CD4-positive, alpha-beta T cell (primary cell): ENCODE results near the gene FRAT1. TPM values are rescaled to one million over a fixed set of nuclear protein-coding genes. Genes with fewer than 3 reads are reported as not detected.

Experiments used
- ATAC-seq: fragments of 200-7000 bp; cut with Tn5 transposase; one replicate; pipeline ENCODE4 v1.10.0; 2022; ENCODE audit warnings: mild to moderate bottlenecking; ENCODE audit not compliant: poor library complexity
- CTCF ChIA-PET: fragments of 350-600 bp; sonication (Branson Sonifier 250); formaldehyde crosslinking; loops from one replicate; lab custom pipeline; 2021; ENCODE audit warnings: antibody characterized with exemption, inconsistent platforms; lab: Charles Lee
- POLR2A ChIA-PET: fragments of 350-600 bp; sonication (Branson Sonifier 250); formaldehyde crosslinking; loops from one replicate; lab custom pipeline; 2021; ENCODE audit warnings: antibody characterized with exemption, inconsistent platforms; lab: Charles Lee
- DNase-seq, 14 experiments: peaks; one replicate each; pipeline ENCODE4 v3.0.0-alpha.2; 2013 to 2020; ENCODE audit warnings: mixed read lengths in 2 of 14
- H3K27ac ChIP-seq, 2 donors: one replicate each; pipeline versions ENCODE4 v1.5.1 to v1.7.0; 2013; ENCODE audit warnings: low read length in 2 of 2, low read depth in 1 of 2, mild to moderate bottlenecking in 1 of 2
- H3K27me3 ChIP-seq, 2 experiments: 1 replicate in 1 of 2; 2 replicates in 1 of 2; pipeline versions ENCODE4 v1.6.1 to v1.7.0; 2013; ENCODE audit warnings: low read length in 2 of 2, control low read depth in 1 of 2, mild to moderate bottlenecking in 1 of 2, moderate library complexity in 1 of 2; ENCODE audit not compliant: insufficient read depth in 2 of 2, control insufficient read depth in 1 of 2
- H3K36me3 ChIP-seq: one replicate; pipeline ENCODE4 v1.6.1; 2013; ENCODE audit warnings: low read length, control low read depth; ENCODE audit not compliant: insufficient read depth
- H3K4me1 ChIP-seq: one replicate; pipeline ENCODE4 v1.6.1; 2013; ENCODE audit warnings: low read length, control low read depth; ENCODE audit not compliant: insufficient read depth
- H3K4me3 ChIP-seq: one replicate; pipeline ENCODE4 v1.5.1; 2013; ENCODE audit warnings: mild to moderate bottlenecking, low read length, moderate library complexity
- H3K9me3 ChIP-seq, 2 experiments: 1 replicate in 1 of 2; 2 replicates in 1 of 2; pipeline versions ENCODE4 v1.6.1 to v1.7.0; 2013; ENCODE audit warnings: low read length in 2 of 2, mild to moderate bottlenecking in 2 of 2, control low read depth in 1 of 2, moderate library complexity in 1 of 2; ENCODE audit not compliant: control insufficient read depth in 1 of 2, insufficient read depth in 1 of 2
- H3K27ac Mint-ChIP-seq: one replicate; pipeline ENCODE4 v1.8.0; 2020; ENCODE audit warnings: mixed read lengths
- H3K27me3 Mint-ChIP-seq: one replicate; pipeline ENCODE4 v1.8.0; 2021; ENCODE audit warnings: mixed read lengths
- H3K36me3 Mint-ChIP-seq: one replicate; pipeline ENCODE4 v1.8.0; 2021; ENCODE audit warnings: low read depth, mixed read lengths
- H3K4me1 Mint-ChIP-seq: one replicate; pipeline ENCODE4 v1.8.0; 2021; ENCODE audit warnings: low read depth, mixed read lengths
- H3K4me3 Mint-ChIP-seq: one replicate; pipeline ENCODE4 v1.8.0; 2020; ENCODE audit warnings: mild to moderate bottlenecking, mixed read lengths
- H3K9me3 Mint-ChIP-seq: one replicate; pipeline ENCODE4 v1.8.0; 2020; ENCODE audit warnings: mixed read lengths
- intact Hi-C, 2 experiments: fragments of 100-400 bp; cut with DNase I in 1 of 2; cut with micrococcal nuclease in 1 of 2; formaldehyde crosslinking; loops; one replicate each; pipeline versions ENCODE4 v1.15.1 to v1.9.0; 2023 to 2025; cut with DNase I, micrococcal nuclease
- total RNA-seq, 174 experiments: library from RNA in 2 of 174; stranded (reverse) in 2 of 174; gene quantifications; one replicate each; pipeline ENCODE4 v1.2.3 and lab custom pipeline; 2021 to 2026
- TF ChIP-seq, protein P1 (sequence below): fragments of 200-600 bp; IDR thresholded peaks from one replicate; pipeline ENCODE4 v1.8.0; 2022; ENCODE audit warnings: antibody characterized with exemption, mild to moderate bottlenecking

Gene FRAT1
- total RNA-seq, 2 experiments from 2014 or later, result 45.2 to 45.5 TPM

DNA sequence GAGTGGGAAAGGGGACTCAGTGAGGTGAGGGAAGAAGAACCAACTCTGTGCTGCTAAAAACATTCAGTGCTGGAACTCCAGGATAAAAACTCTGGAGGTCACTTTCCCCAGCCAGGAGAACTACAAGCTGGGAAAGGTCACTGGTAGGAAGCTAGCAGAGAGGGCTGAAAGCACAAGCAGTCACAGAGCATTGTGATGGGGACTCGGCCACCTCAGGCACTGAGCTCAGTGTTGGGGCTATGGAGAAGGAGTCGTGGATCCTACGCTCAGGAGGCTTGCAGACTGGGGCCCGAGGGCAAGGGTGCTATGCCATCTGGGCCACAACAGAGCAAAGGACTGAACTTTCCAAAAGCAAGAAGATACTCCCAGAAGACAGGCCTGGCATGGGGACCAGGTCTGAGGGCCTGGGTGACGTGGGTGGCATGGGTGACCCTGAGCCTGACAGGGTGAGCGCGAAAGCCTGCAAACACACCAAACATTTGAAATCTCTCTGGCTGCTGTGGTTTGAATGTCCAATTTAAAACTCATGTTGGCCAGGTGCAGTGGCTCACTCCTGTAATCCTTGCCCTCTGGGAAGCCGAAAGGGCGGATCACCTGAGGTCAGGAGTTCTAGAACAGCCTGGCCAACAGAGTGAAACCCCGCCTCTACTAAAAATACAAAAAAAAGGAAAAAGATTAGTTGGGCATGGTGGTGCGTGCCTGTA is 16.8 kb upstream of the FRAT1 start:
- Mint-ChIP-seq H3K4me1 (no peaks in the 10 kb centered on the region), H3K4me3 (no peak overlapping the region), H3K9me3 (no peaks in the 10 kb centered on the region), H3K27me3 (peaks cover 4% of the 10 kb centered on the region), H3K36me3 (no peaks in the 10 kb centered on the region), H3K27ac (no peak overlapping the region)
- CTCF ChIA-PET, result no interaction called here
- POLR2A ChIA-PET, result interaction anchor here (1.5 kb wide), 1 partner anchor 16 kb away, joined by 4 read pairs; the partner anchor contains the start of gene FRAT1
- DNase-seq (no peak), ATAC-seq (no peak)
- TF ChIP-seq, protein P1, sequence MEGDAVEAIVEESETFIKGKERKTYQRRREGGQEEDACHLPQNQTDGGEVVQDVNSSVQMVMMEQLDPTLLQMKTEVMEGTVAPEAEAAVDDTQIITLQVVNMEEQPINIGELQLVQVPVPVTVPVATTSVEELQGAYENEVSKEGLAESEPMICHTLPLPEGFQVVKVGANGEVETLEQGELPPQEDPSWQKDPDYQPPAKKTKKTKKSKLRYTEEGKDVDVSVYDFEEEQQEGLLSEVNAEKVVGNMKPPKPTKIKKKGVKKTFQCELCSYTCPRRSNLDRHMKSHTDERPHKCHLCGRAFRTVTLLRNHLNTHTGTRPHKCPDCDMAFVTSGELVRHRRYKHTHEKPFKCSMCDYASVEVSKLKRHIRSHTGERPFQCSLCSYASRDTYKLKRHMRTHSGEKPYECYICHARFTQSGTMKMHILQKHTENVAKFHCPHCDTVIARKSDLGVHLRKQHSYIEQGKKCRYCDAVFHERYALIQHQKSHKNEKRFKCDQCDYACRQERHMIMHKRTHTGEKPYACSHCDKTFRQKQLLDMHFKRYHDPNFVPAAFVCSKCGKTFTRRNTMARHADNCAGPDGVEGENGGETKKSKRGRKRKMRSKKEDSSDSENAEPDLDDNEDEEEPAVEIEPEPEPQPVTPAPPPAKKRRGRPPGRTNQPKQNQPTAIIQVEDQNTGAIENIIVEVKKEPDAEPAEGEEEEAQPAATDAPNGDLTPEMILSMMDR, result no peak
- no peaks in the 10 kb centered on the region for H3K27me3 ChIP-seq
- H3K27ac ChIP-seq, result no peak overlapping the region
- H3K4me3 ChIP-seq, result no peak overlapping the region
- no peaks in the 10 kb centered on the region for H3K4me1 ChIP-seq
- intact Hi-C loops, result no loop called here
- no peaks in the 10 kb centered on the region for H3K9me3 ChIP-seq
- no peaks in the 10 kb centered on the region for H3K36me3 ChIP-seq

DNA sequence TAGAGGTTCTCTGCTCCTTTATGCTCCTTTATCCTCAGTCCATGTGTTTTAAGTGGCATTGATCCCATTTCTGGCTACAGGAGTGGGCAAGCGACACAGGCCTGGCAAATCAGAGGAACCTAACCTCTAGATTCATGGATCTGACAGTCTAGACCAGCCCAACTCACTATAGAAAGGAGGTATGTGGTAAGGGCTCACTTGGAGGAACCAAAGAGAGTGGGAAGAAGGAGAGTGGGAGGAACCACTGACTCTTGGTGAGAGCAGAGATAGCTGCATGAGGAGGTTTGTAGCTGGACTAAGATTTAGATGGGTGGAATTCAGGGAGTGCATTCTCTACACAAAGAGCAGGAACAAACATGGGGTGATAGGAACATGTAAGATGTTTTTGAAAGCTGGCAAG is 11.6 kb upstream of the FRAT1 start:
- Histone ChIP-seq H3K36me3 (no peaks in the 10 kb centered on the region), H3K27me3 (no peaks in the 10 kb centered on the region), H3K9me3 (no peaks in the 10 kb centered on the region), H3K4me3 (no peak overlapping the region), H3K4me1 (no peaks in the 10 kb centered on the region), H3K27ac (no peak overlapping the region)
- CTCF ChIA-PET, result interaction anchor here (0.7 kb wide), 1 partner anchor 154 kb away, joined by 5 read pairs; no protein-coding TSS in a partner anchor
- no peak overlapping the region for H3K4me3 Mint-ChIP-seq
- intact Hi-C loops, result no loop called here
- DNase-seq (no peak), ATAC-seq (no peak)
- H3K4me1 Mint-ChIP-seq, result no peaks in the 10 kb centered on the region
- TF ChIP-seq, protein P1, result no peak
- H3K9me3 Mint-ChIP-seq, result no peaks in the 10 kb centered on the region
- H3K27ac Mint-ChIP-seq, result no peak overlapping the region
- H3K36me3 Mint-ChIP-seq, result no peaks in the 10 kb centered on the region
- POLR2A ChIA-PET, result no interaction called here
- no peaks in the 10 kb centered on the region for H3K27me3 Mint-ChIP-seq

GRCh38 chr10:97307866-97308780 is 10.9 kb upstream of the FRAT1 start:
- TF ChIP-seq, protein P1, result no peak
- Histone ChIP-seq H3K36me3 (no peaks in the 10 kb centered on the region), H3K27ac (no peak overlapping the region), H3K9me3 (no peaks in the 10 kb centered on the region), H3K27me3 (no peaks in the 10 kb centered on the region), H3K4me1 (no peaks in the 10 kb centered on the region), H3K4me3 (no peak overlapping the region)
- ChIA-PET CTCF (no interaction called here), POLR2A (no interaction called here)
- Mint-ChIP-seq H3K27me3 (no peaks in the 10 kb centered on the region), H3K4me1 (no peaks in the 10 kb centered on the region), H3K27ac (no peak overlapping the region), H3K36me3 (no peaks in the 10 kb centered on the region), H3K9me3 (no peaks in the 10 kb centered on the region), H3K4me3 (no peak overlapping the region)
- ATAC-seq, result no peak
- DNase-seq, result no peak
- intact Hi-C loops, result no loop called here
